Left ventricle myocardium inferior (tissue), 1 donor: ENCODE data around the gene LSM10. TPM values are rescaled to one million over a fixed set of nuclear protein-coding genes. Genes with fewer than 3 reads are reported as not detected.

ENCODE experiments used
- DNase-seq: peaks from one replicate; pipeline ENCODE4 v3.0.0-alpha.2; 2020
- H3K27ac ChIP-seq: fragments of 200-600 bp; replicated peaks from 2 replicates; pipeline ENCODE4 v1.8.0; 2021
- H3K27me3 ChIP-seq: fragments of 200-600 bp; 2 replicates; pipeline ENCODE4 v1.8.0; 2021; ENCODE audit warnings: low read depth
- H3K36me3 ChIP-seq: fragments of 200-600 bp; 2 replicates; pipeline ENCODE4 v1.8.0; 2021
- H3K4me1 ChIP-seq: fragments of 200-600 bp; 2 replicates; pipeline ENCODE4 v1.8.0; 2021
- H3K4me3 ChIP-seq: fragments of 200-600 bp; 2 replicates; pipeline ENCODE4 v1.8.0; 2021; ENCODE audit warnings: mild to moderate bottlenecking, moderate library complexity
- H3K9me3 ChIP-seq: fragments of 200-600 bp; replicated peaks from 2 replicates; pipeline ENCODE4 v1.8.0; 2021
- intact Hi-C: fragments of 100-400 bp; cut with micrococcal nuclease; formaldehyde crosslinking; loops from one replicate; pipeline ENCODE4 v1.11.0; 2022
- total RNA-seq: library from RNA; stranded (reverse); fragmentation: NEBNext Ultra II Directional; extraction: Animal tissue kit (Norgen Biotek cat#: 25700); gene quantifications from one replicate; pipeline ENCODE4 v1.2.1, GENCODE V29; 2021
- TF ChIP-seq, protein P1 (sequence below): fragments of 200-600 bp; IDR thresholded peaks from 2 replicates; pipeline ENCODE4 v1.8.0; 2021; ENCODE audit warnings: antibody characterized with exemption, mild to moderate bottlenecking, borderline replicate concordance
- donor health status: DM: no; HTN: yes; CAD: no; lungs with severe emphysema.

The LSM10 gene
- total RNA-seq, 1 donor from 2014 or later: 53.6 TPM

DNA sequence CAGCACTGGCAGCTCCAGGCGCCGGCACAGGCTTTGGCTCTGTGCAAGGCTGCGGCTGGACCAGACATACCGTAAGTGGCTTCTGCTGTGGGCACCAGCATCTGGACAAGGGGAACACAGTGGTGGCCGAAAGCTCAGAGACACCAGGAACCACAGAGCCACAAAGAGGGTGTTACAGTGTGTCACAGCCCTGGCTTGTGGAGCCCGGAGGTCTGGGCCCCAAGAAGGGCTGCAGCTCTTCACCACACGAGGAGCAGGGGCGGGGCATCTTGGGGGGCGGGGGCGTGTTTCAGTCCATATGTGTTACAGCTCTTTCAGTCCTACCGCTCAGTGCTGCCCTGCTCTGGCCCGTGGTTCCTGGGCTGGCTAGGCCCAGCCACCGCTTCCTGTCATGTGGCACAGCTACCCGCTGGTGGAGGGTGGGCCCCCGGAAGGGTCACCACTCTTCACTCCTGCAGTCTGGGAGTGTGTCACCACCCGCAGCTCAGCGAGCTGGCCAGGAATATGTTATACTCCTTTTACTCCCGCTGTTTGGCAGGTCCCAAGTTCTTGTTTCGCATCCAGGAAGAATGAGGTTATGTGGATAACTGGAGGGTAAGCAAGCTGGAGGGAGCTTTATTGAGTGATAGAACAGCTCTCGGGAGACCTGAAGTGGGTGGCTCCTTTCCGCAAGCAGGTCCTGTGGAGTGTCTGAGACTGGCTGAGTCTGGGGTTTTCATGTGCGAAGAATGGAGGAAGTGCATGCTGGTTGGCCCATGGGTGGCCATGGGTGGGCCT lies 3.3 kb upstream of the LSM10 start:
- TF ChIP-seq, protein P1, sequence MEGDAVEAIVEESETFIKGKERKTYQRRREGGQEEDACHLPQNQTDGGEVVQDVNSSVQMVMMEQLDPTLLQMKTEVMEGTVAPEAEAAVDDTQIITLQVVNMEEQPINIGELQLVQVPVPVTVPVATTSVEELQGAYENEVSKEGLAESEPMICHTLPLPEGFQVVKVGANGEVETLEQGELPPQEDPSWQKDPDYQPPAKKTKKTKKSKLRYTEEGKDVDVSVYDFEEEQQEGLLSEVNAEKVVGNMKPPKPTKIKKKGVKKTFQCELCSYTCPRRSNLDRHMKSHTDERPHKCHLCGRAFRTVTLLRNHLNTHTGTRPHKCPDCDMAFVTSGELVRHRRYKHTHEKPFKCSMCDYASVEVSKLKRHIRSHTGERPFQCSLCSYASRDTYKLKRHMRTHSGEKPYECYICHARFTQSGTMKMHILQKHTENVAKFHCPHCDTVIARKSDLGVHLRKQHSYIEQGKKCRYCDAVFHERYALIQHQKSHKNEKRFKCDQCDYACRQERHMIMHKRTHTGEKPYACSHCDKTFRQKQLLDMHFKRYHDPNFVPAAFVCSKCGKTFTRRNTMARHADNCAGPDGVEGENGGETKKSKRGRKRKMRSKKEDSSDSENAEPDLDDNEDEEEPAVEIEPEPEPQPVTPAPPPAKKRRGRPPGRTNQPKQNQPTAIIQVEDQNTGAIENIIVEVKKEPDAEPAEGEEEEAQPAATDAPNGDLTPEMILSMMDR: no peak
- intact Hi-C loops: no loop called here
- H3K27me3 ChIP-seq: no peaks in the 10 kb centered on the region
- peak overlapping the region; percentile 38 for H3K27ac ChIP-seq
- H3K36me3 ChIP-seq: no peaks in the 10 kb centered on the region
- peak overlapping the region; percentile 38 for H3K4me3 ChIP-seq
- DNase-seq: peak; percentile 73
- H3K4me1 ChIP-seq: peaks cover 23% of the 10 kb centered on the region
- H3K9me3 ChIP-seq: no peaks in the 10 kb centered on the region

DNA sequence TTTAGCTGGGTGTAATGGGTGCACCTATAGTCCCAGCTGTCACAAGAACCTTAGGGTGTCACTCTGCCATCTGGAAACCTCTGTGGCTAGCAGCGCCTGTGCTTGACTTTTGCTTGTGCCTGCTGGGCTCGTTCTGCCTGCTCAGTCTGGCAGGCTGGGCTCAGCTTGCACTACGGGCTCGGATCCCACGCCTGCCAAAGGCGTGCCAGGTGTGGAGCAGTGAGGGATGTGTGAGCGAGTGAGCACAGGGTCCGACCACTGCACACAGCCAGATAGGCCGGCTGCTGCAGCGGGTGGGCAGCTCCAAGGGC lies 2.8 kb upstream of the LSM10 start:
- intact Hi-C loops: no loop called here
- no peaks in the 10 kb centered on the region for H3K27me3 ChIP-seq
- no peaks in the 10 kb centered on the region for H3K9me3 ChIP-seq
- no peaks in the 10 kb centered on the region for H3K36me3 ChIP-seq
- H3K27ac ChIP-seq: peak overlapping the region; percentile 38
- peak overlapping the region; percentile 38 for H3K4me3 ChIP-seq
- DNase-seq: no peak
- H3K4me1 ChIP-seq: peaks cover 24% of the 10 kb centered on the region
- TF ChIP-seq, protein P1: no peak

DNA sequence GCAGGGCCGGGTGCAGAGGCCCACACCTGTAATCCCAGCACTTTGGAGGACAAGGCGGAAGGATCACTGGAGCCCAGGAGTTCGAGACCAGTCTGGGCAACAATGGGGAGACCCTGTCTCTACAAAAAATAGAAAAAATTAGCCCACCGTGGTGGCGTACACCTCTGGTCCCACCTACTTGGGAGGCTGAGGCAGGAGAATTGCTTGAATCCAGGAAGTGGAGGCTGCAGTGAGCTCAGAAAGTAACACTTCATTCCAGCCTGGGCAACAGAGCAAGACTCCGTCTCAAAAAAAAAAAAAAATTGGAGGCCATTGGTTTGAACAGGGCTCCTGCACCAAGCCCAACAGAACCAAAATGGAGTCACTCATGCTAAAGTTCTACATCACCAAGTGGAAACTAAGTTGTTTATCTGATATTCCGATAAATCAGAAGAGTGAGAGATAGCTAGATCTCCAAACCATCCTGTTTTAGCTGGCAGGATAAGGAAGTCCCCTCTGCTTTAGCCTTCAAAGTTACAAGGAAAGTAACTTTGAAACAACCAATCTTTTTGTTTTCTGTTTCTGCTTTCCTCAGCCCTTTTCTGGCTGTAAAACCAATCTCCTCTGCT lies 766 bp upstream of the LSM10 start:
- DNase-seq: no peak
- peak overlapping the region; percentile 95 for H3K27ac ChIP-seq
- TF ChIP-seq, protein P1: no peak
- peaks cover 6% of the 10 kb centered on the region for H3K36me3 ChIP-seq
- intact Hi-C loops: no loop called here
- H3K27me3 ChIP-seq: no peaks in the 10 kb centered on the region
- H3K4me1 ChIP-seq: peaks cover 24% of the 10 kb centered on the region
- peak overlapping the region; percentile 86 for H3K4me3 ChIP-seq
- no peaks in the 10 kb centered on the region for H3K9me3 ChIP-seq

DNA sequence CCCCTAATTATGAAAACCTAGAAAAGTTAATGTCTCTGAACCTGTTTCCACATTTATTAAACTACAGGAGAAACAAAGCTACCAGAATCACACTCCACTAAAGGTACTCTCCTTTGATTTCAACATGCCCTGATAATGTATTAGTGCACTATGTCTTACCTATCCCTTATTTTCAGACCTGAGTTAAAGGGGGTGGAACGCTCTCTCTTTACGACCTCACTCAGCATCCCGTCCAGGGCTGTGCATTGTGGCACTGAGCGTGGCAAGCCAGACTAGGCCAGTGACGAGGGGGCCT lies 678 bp downstream of the LSM10 start:
- H3K9me3 ChIP-seq: no peaks in the 10 kb centered on the region
- peaks cover 24% of the 10 kb centered on the region for H3K4me1 ChIP-seq
- peak overlapping the region; percentile 95 for H3K27ac ChIP-seq
- TF ChIP-seq, protein P1: no peak
- intact Hi-C loops: no loop called here
- peaks cover 21% of the 10 kb centered on the region for H3K36me3 ChIP-seq
- no peak for DNase-seq
- peak overlapping the region; percentile 86 for H3K4me3 ChIP-seq
- H3K27me3 ChIP-seq: no peaks in the 10 kb centered on the region

DNA sequence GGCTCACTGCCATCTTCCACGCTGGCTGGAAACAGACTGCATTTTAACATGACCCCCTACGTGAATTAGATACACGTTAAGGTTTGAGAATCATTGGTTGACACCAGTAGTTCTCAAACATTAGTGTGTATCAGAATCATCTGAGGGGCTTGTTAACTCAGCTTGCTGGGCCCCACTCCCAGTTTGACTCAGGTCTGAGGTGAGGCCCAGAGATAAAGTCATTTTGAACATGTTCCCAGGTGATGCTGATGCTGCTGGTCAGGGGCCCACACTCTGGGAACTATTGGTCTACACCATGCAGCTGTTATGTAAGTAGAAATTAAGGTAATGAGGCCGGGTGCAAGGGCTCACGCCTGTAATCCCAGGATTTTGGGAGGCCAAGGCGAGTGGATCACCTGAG lies 1.3 kb downstream of the LSM10 start:
- Histone ChIP-seq H3K9me3 (no peaks in the 10 kb centered on the region), H3K27me3 (no peaks in the 10 kb centered on the region), H3K27ac (no peak overlapping the region), H3K36me3 (peaks cover 26% of the 10 kb centered on the region), H3K4me1 (peaks cover 24% of the 10 kb centered on the region), H3K4me3 (peak overlapping the region; percentile 86)
- TF ChIP-seq, protein P1: no peak
- intact Hi-C loops: no loop called here
- no peak for DNase-seq
